ENCODE measurements around the gene BAIAP2L2.
"Not testable (repeated sequence)": the region's sequence is repeated elsewhere in the genome, so short reads cannot be mapped to it uniquely, and the experiment has no call there.

The BAIAP2L2 gene

GRCh38 chr22:38038890-38039812, 71.3 kb downstream of the BAIAP2L2 start:
- DNase-seq (ENCODE audit: low read depth in 2 of 2), result no peak

GRCh38 chr22:38038426-38038825, 72.1 kb downstream of the BAIAP2L2 start:
- no peak for DNase-seq (ENCODE audit: low read depth in 2 of 2)

GRCh38 chr22:38037367-38038150, 72.9 kb downstream of the BAIAP2L2 start:
- not testable (repeated sequence) for DNase-seq (ENCODE audit: low read depth in 2 of 2)

- DNase-seq (ENCODE audit: low read depth in 2 of 2), result no peak
Measured at GRCh38 chr22:38036392-38037062, 74.0 kb downstream of the BAIAP2L2 start.

DNA sequence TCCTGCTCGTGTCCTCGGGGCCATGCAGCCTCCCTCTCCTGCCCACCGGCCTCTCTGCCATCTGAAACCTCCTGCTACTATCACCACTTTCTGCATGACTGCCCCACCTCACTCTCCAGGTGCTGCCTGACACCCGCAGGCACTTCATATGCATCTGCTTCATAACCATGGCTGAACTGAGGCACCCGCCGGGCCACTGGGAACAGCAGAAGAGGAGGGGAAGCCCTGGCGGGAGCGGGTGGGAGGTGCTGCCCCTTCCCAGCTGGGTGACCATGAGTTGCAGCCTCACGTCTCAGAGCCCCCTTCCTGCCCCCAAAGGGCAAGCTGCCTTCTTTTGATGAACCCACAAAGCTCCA, 75.0 kb downstream of the BAIAP2L2 start:
- no peak for DNase-seq (ENCODE audit: low read depth in 2 of 2)

Data from stimulated activated CD4-positive, alpha-beta T cell treated with anti-CD3 and anti-CD28 coated beads, Interleukin-15, amount 100 ng/mL, for 48 hours (primary cell).